ENCODE measurements around the gene OR6Q1. TPM values are rescaled to one million over a fixed set of nuclear protein-coding genes. Genes with fewer than 3 reads are reported as not detected.

The OR6Q1 gene
- total RNA-seq, 4 donors from 2014 or later: not detected

DNA sequence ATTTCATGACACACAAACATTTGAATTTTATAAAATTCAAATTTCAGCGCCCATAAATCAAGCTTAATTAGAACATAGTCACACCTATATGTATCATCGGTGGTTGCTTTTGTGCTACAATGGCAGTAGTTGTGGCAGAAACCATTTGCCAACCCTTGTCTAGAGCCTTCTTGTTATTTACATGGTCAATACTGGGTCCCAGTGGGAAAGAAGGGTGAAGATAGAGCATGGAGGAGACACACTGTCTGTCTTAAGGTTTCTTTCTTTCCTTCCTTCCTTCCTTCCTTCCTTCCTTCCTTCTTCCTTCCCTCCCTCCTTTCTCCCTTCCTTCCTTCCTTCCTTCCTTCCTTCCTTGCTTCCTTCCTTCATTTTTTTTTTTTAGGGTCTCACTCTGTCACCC is 3.7 kb downstream of the OR6Q1 start:
- Histone ChIP-seq H3K9me3 (no peaks in the 10 kb centered on the region), H3K36me3 (no peaks in the 10 kb centered on the region), H3K4me3 (replicated peaks in 1 of 3) (no peak overlapping the region), H3K27ac (no peak overlapping the region), H3K27me3 (no peaks in the 10 kb centered on the region), H3K4me1 (no peaks in the 10 kb centered on the region)
- WGBS, 2 donors: 81 to 92% methylated on average over 2 of the region's 2 CpGs
- intact Hi-C loops (cut with DNase I): no loop called here
- TF ChIP-seq POLR2A (IDR thresholded peaks at IDR 0.05): no peak
- TF ChIP-seq, protein P1, sequence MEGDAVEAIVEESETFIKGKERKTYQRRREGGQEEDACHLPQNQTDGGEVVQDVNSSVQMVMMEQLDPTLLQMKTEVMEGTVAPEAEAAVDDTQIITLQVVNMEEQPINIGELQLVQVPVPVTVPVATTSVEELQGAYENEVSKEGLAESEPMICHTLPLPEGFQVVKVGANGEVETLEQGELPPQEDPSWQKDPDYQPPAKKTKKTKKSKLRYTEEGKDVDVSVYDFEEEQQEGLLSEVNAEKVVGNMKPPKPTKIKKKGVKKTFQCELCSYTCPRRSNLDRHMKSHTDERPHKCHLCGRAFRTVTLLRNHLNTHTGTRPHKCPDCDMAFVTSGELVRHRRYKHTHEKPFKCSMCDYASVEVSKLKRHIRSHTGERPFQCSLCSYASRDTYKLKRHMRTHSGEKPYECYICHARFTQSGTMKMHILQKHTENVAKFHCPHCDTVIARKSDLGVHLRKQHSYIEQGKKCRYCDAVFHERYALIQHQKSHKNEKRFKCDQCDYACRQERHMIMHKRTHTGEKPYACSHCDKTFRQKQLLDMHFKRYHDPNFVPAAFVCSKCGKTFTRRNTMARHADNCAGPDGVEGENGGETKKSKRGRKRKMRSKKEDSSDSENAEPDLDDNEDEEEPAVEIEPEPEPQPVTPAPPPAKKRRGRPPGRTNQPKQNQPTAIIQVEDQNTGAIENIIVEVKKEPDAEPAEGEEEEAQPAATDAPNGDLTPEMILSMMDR (IDR thresholded peaks at IDR 0.05): no peak
- DNase-seq: no peak

DNA sequence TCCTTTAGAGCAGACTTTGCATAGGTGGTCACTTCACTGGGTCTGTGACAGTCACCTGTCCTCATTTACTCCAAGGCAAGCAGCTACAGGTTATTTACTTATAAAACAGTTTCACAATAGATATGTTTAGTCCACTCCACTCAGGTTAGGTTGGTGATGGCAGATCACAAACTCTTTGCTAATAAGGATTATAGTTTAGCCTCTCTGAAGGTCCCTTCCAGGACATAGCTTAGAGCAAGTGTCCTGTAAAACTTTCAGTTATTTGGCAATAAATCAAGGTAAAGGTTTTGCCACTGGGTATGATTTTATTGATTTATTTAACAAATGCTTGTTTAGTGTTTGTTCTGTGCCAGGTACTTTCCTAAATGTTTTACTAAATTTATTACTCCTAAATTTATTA is 8.8 kb downstream of the OR6Q1 start:
- H3K9me3 ChIP-seq: no peaks in the 10 kb centered on the region
- no peak for DNase-seq
- intact Hi-C loops (cut with DNase I): no loop called here
- no peaks in the 10 kb centered on the region for H3K27me3 ChIP-seq
- H3K27ac ChIP-seq: no peak overlapping the region
- no peaks in the 10 kb centered on the region for H3K36me3 ChIP-seq
- no peaks in the 10 kb centered on the region for H3K4me1 ChIP-seq
- H3K4me3 ChIP-seq (replicated peaks in 1 of 3): no peak overlapping the region
- TF ChIP-seq, protein P1 (IDR thresholded peaks at IDR 0.05): no peak
- TF ChIP-seq POLR2A (IDR thresholded peaks at IDR 0.05): no peak

DNA sequence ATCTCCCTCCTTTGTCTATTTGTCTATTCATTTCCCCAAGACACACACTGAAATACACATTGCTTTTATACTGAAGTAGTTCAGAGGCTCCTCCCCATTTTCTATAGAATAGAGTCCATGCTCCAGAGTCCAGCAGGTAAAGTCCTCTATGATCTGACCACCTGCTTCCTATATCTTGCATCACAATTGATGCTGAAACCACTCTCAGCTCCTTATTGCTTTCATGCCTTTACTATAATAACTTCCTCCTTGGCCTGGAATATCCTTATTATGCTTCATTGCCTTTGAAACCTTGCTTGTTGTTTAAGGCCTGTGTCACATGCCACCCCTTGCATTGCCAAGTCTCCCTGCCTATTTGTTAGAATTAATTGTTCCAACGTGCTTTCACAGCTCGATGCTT is 12.6 kb downstream of the OR6Q1 start:
- Histone ChIP-seq H3K27ac (no peak overlapping the region), H3K27me3 (no peaks in the 10 kb centered on the region), H3K9me3 (no peaks in the 10 kb centered on the region), H3K4me1 (no peaks in the 10 kb centered on the region), H3K36me3 (no peaks in the 10 kb centered on the region), H3K4me3 (replicated peaks in 1 of 3) (no peak overlapping the region)
- 47 to 72% methylated on average over 2 of the region's 2 CpGs for WGBS, 2 donors
- intact Hi-C loops (cut with DNase I): no loop called here
- DNase-seq: peak in 1 of 2 donors; percentile 9
- TF ChIP-seq, protein P1 (IDR thresholded peaks at IDR 0.05): no peak
- TF ChIP-seq POLR2A (IDR thresholded peaks at IDR 0.05): no peak

DNA sequence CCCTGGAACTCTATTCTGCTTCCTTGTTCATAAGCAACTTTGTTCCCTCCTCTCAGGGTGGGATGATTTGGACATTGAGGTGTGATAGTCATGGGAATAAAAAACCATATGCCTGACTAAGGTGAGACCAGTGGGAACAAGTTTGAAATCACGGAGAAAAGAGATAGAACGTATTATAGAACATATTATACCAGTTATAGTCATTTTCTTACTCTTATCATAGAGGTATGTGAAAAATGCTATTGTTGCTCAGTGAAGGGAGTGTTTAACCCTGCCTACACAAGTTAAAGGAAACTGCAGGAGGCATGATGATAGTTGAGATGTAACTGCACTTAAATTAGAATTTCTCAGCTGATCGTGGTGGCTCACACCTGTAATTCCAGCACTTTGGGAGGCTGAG is 15.5 kb downstream of the OR6Q1 start:
- no peaks in the 10 kb centered on the region for H3K4me1 ChIP-seq
- H3K4me3 ChIP-seq (replicated peaks in 1 of 3): no peak overlapping the region
- H3K36me3 ChIP-seq: no peaks in the 10 kb centered on the region
- H3K27me3 ChIP-seq: no peaks in the 10 kb centered on the region
- DNase-seq: no peak
- TF ChIP-seq, protein P1 (IDR thresholded peaks at IDR 0.05): no peak
- no peak for TF ChIP-seq POLR2A (IDR thresholded peaks at IDR 0.05)
- no peak overlapping the region for H3K27ac ChIP-seq
- H3K9me3 ChIP-seq: no peaks in the 10 kb centered on the region
- intact Hi-C loops (cut with DNase I): no loop called here
- WGBS, 2 donors: 69 to 81% methylated on average over 3 of the region's 3 CpGs

DNA sequence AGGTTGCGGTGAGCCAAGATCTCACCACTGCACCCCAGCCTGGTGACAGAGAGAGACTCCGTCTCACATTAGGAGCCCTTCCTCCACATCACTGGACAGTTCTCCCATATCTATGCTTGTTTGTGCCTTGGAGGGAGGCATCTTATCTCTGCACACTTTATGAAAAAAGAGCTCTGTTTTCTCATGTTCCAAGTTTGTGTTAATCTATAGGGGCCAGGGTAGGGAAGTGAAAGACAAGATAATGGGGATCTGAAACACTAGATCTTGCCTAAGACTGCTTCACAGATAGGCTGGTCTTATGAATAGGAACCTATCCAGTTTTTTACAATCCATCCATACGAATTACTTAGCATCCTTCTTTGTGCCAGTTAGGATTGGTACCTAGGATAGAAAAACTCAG is 17.1 kb downstream of the OR6Q1 start:
- Histone ChIP-seq H3K4me1 (no peaks in the 10 kb centered on the region), H3K27ac (no peak overlapping the region), H3K27me3 (no peaks in the 10 kb centered on the region), H3K4me3 (replicated peaks in 1 of 3) (no peak overlapping the region), H3K36me3 (no peaks in the 10 kb centered on the region), H3K9me3 (no peaks in the 10 kb centered on the region)
- TF ChIP-seq POLR2A (IDR thresholded peaks at IDR 0.05): no peak
- TF ChIP-seq, protein P1 (IDR thresholded peaks at IDR 0.05): no peak
- intact Hi-C loops (cut with DNase I): no loop called here
- no peak for DNase-seq
- WGBS, 2 donors: 84 to 93% methylated on average over 3 of the region's 3 CpGs

Data from thyroid gland (tissue), 4 donors.